ENCODE results near the gene ENO1.

DNA sequence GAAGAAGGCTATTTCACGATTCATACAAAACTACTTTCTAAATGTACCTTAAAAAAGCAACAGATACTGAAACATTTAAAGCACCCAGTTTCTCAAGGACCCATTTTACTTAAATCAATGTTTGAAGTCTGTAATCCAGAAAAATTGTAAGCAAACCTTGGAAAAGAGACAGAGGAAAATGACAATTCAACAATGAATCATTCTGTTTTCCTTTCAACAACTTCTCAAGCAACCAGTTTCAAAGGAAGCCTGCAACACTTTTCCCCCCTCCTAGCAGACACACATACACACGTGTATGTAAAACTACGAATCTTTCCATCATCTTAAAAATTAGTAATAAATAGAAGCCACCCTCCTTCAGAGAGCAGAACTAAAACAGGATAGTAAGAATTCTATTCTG is 62.2 kb downstream of the ENO1 start:
- TF ChIP-seq, protein P1, sequence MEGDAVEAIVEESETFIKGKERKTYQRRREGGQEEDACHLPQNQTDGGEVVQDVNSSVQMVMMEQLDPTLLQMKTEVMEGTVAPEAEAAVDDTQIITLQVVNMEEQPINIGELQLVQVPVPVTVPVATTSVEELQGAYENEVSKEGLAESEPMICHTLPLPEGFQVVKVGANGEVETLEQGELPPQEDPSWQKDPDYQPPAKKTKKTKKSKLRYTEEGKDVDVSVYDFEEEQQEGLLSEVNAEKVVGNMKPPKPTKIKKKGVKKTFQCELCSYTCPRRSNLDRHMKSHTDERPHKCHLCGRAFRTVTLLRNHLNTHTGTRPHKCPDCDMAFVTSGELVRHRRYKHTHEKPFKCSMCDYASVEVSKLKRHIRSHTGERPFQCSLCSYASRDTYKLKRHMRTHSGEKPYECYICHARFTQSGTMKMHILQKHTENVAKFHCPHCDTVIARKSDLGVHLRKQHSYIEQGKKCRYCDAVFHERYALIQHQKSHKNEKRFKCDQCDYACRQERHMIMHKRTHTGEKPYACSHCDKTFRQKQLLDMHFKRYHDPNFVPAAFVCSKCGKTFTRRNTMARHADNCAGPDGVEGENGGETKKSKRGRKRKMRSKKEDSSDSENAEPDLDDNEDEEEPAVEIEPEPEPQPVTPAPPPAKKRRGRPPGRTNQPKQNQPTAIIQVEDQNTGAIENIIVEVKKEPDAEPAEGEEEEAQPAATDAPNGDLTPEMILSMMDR (IDR thresholded peaks at IDR 0.05): no peak
- no peak for TF ChIP-seq POLR2A (IDR thresholded peaks at IDR 0.05)
- no peak for TF ChIP-seq POLR2AphosphoS5 (IDR thresholded peaks at IDR 0.05)
